ENCODE measurements around the gene PARVA. TPM values are rescaled to one million over a fixed set of nuclear protein-coding genes. Genes with fewer than 3 reads are reported as not detected.

The PARVA gene
- total RNA-seq, 1 experiment from 2014 or later, result 20.2 TPM

DNA sequence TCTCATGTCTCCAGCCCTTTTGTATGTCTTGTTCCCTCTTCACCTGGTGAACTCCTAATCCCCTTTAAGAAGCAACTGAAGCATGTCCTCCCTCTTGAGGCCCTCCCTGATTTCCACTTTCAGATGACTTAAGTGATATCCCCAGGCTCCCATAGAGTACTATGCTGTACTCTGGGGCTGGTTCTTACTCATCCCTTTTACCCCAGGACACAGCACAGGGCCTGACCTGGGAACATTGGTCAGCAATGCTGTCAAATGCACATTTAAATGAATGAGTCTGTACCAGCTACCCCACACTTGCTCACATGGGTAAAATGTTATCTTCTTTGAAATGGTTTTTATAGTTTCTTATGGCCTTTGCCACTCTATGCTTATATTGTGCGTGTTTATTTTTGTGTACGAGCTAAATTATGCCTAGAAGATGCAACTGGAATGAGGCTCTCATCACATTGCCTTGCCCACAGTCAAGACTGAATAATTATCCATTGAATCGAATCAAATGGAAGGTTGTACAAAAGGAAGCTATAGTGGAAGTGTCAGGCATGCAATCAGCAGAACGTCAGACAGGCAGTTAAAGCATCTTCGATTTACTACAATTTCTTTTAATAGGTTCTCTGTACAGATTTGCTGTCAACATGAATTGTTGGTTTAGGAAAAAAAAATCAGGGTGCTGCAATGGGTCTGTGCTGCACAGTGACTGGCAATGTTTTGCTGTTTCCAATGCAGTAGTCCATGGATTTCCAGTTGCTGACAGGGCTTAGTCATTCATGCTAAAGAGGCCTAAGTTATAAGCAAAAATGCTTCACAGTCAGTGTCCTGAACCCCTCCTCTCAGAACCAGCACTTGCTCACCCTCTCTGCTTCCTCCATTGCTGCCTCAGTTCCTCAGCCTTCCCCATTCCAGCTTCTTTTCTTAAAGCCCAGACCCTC is 79.5 kb downstream of the PARVA start:
- no peak for DNase-seq (ENCODE audit: low read depth)

DNA sequence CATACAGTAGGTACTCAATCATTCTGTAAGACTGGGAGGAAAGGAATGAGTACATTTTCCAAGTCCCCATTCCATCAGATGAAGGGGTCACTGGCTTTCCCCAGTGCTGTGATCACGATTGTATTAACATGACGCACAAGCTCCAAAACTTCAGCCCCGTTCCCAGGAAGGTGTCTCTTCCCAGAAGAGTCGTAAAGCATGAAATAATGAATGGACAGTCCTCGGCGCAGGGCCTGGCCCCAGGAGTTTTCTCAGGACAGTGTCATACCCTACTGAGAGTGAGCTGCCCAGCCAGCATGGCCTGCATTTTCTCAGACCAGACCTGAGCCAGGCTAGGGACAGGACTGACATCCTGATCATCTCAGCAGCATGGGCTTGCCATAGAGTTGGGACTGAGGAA is 80.7 kb downstream of the PARVA start:
- DNase-seq (ENCODE audit: low read depth), result no peak

DNA sequence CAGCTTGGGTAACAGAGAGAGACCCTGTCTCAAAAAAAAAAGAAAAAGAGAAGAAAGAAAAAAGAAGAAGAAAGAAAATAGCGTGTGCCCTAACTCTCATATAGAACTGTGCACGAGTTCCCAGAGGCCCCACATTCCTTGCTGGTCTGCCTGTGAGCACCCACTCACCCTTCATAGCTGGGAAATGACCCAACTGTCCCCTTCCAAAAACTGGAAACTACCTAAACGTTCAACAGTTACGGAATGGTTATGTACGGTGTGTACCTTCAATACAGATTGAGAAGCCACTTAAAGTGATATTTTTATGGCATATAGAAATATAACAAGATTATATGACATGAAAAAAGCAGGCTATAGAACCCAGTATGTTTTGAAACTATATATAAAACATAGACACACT is 82.0 kb downstream of the PARVA start:
- DNase-seq (ENCODE audit: low read depth), result no peak

DNA sequence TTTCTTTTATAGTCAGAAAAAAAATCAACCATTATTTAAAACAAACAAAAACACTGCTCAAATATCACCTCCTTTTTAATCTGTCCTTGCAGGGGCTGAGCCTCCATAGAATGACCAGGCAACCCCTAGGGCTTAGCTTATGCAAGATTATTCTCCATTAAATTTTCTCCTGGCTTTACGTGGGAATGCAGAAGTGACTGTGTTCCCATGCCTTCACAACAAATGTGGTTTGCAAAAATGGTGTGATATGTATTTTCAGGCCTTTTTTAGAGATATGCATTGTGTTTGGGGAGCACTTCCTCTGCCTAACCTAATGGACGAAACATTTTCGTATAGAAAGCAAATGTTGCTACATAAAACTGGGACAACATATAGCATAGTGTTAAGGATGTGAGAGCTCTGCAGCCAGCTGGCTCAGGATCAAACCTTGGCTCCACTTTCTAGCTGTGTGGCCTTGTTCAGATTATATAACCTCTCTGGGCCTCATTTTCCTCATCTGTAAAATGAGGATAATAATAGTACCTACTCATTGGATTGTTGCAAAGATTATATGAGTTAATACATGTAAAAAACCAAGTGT is 82.6 kb downstream of the PARVA start:
- no peak for DNase-seq (ENCODE audit: low read depth)

DNA sequence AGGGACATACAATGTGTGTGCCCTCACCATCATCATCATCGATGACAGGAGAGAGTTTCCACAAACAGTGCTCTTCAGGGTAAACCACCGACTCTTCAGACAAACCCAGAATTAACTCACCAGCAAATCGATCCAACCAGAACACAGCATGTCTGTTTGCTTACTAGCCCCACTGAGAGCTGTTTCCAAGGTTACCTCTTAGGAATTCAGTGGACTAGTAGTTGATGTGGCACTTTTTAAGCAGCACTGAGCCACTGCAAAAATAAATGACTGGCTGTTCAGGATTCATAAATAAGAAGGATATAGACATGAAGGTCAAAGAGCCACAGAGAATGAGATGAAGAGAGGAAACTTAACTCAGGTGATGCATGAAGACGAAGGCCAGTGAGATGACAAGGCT is 83.1 kb downstream of the PARVA start:
- DNase-seq (ENCODE audit: low read depth), result no peak

DNA sequence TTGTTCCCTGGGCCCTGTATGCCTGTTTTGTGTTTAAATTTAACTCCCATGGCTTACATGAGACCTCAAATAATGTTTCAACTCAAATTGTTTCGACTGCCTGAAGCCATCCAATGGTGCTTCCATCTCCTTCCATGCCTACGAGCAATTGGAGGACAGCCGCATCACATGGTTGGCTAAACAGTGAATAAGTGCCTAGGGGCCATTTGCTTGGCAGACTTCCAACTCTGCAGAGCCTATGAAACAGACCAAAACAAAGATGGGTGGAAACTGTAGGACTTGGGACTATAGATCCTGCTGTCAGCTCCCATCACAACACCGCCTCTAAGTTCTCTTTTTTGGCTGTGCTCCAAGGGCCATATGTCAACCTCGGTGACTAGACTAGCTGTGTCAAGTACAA is 84.1 kb downstream of the PARVA start:
- DNase-seq (ENCODE audit: low read depth), result no peak

DNA sequence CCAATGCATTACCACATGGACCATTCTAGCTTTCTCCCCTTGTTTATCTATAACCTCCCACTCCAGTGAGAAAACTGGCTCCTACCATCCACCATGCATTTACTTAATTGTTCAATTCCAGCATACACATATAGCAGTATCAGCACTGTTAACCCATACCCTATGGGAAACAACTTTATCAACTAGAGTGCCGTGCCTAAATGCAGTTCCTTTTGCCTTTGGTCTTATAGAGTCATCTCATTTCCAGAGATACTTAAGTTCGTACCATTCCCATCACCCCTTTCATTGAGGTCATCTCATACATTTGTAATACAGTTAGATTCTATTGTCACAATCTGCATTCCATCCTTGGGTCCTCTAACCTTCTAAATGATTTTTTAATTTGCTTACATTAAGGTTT is 86.9 kb downstream of the PARVA start:
- DNase-seq (ENCODE audit: low read depth), result no peak

DNA sequence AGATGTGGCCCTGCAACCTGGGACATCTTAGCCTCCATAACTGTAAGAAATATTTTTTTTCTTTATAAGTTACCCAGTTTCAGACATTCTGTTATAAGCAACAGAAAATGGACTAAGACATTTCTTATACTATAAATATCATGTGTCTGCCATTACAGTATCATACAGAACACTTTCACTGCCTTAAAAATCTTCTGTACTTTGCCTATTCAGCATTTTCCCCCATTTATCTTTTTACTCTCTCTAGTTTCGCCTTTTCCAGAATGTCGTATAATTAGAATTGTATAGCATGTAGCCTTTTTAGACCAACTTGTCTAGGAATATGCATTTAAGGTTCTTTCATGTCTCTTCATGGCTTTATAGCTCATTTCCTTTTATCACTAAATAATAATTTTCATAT is 88.0 kb downstream of the PARVA start:
- DNase-seq (ENCODE audit: low read depth), result no peak

DNA sequence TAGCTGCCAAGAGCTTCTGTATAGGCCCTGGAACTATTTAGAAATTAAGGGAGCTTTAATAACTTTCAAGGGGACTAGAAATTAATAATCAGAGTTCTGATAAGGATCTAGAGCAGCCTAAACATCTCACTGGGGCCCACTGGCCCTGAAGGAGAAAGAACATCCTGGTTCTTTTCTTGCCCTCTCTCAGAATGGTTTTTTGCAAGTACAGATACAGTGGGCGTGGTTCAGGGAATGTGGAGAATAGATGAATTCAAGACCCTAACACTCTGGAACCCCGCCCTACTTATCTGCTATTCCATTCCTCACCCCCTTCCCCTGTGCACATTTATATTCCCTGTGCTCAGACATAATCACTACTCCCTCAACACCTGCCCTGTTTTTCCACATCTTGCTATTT is 90.2 kb downstream of the PARVA start:
- DNase-seq (ENCODE audit: low read depth), result no peak

DNA sequence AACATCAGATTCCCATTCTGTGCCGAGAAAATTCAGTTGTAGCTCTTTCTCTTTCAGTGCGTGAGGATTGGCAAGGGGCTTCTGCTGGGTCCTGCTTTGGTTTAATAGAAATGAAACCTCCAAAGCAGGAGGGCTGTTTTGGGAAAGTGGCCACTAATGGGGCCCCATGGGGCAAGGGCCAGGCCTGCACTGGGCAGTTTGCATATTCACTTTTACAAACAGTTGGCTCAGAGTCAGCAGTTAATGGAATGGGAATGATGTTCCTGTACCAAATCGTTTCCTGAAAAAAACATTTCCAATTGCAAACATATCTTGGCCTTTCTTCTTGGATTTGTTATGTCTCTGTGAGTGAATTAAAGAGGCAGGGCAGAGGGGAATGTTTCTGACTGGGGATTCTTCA is 92.1 kb downstream of the PARVA start:
- no peak for DNase-seq (ENCODE audit: low read depth)

DNA sequence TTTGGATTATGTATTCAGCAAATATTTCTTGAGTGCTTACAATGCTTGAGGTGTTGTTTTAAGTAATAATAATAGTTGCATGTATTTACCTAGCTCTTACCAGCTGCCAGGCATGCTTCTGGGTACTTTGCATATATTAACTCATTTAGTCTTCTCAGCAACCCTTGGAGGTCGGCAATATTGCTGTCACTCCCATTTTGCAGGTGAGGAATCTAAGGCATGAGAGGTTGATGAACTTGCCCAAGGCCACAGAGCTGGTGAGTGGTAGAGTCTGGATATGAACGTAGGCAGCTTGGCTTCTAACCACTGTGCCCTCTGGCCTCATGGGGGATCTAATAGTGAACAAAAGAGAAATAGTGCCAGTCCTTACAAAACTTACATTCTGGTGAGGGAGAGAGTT is 92.9 kb downstream of the PARVA start:
- no peak for DNase-seq (ENCODE audit: low read depth)

DNA sequence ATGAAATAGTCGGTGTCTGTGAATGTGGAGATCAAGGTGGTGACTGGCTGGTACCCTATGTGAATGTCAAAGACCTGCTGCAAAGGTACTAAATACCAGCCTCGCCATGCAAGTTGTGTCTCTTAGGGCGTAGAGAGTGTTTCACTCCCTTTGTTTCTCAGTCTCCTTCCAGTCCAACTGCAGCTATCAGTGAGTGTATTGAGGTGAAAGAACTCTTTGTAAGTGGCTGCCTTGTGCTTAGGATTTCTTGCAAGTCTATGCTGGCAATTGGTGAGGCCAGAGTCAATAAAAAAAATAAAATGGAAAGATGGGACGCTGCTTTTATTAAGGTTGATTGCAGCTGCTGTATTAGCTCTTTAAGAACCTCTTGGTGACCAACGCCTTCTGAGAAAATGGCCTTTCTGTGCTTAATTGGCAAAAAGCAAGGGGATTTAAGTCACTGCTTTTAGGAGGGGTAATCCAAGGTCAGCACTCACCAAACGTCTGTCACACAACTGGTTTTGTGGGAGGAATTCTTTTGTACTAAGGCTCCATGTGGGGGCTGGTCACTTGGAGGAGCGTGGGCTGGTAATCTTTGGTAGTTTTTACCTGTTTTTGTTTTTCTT is 95.1 kb downstream of the PARVA start:
- no peak for DNase-seq (ENCODE audit: low read depth)

DNA sequence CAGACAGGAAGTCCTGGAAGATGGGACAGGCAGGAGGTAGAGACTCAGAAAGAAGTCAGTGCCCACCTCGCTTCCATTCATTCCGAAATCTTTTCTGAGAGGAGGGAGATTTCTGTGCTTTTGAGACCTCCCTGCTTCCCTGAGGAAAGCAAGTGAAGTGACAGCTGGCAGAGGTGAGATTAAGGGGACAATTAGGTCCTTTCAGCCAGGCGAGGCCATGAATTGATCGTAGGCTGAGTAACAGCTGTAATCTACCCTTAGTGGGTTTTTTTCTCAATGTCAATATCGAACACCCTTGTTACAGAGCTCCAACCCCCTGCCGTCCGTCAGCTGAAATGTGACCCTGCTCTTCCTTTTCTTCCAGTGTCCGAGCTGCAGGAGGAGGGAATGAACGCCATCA is 96.0 kb downstream of the PARVA start:
- no peak for DNase-seq (ENCODE audit: low read depth)

DNA sequence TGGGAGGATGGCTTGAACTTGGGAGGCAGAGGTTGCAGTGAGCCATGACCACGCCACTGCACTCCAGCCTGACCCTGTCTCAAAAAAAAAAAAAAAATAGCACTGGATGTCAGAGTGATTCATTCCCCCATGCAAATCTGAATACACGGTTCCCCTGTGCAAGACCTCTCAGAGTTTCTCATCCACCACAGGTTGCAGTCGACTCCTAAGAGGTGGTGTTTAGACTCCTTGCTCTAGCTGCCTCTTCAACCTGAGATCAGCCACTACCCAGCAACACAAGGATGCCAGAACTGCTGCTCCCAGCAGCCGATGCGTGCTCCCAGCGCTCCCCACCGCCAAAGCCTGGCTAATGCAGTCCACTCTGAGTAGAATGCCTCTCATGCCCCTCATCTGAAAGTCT is 97.5 kb downstream of the PARVA start:
- no peak for DNase-seq (ENCODE audit: low read depth)

DNA sequence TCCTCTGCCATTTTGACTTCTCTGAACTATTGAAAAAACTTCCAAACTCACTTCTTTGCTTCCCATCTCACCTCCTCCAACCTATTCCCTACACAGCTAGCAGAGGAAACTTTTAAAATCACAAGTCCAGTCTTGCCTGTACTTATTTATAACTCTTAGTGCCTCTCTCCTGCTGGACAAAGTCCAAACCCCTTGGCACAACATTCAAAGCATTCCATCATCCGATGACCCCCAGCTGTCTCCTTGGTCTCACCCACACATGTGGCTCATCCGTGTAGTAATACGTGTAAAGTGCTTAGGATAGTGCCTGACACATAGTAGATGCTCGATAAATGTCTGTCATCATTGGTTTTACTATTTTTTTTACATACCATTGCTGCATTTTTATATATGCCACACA is 101.4 kb downstream of the PARVA start:
- peak; percentile 11 for DNase-seq (ENCODE audit: low read depth)

DNA sequence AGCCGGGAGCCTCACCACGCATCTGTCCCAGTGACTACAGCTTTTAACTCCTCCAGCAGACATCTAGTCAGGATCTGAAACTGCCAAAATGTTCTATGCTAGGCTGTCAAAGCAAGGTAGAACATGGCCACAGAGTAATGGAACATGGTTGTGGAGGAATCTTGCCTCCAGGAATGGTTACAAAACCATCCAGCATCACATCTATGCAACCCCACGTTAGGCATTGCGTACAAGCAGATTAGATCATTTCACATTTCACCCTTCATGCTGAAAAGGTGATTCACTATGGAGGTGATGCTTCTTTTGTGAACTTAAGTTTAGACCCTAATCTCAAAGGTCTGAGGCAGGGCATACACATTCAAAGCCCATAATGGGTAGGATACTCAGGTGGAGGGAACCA is 103.0 kb downstream of the PARVA start:
- no peak for DNase-seq (ENCODE audit: low read depth)

DNA sequence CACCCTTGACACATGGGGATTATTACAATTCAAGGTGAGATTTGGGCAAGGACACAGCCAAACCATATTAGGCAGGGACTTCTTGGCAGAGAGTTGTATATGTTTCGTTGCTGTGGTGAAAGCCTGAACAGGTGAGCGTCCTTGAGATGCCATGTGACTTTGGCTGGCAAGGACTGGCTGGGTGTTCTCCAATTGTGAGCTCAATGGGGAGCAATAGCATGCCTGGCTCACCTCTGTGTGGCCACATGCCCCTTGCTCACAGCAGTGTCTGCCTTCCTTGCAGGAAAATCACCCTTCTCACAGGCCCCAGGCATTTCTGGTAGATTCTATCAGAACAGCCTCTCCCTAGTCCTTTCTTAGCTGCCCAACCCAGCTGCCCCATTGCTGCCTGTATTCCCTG is 105.5 kb downstream of the PARVA start:
- DNase-seq (ENCODE audit: low read depth), result no peak

DNA sequence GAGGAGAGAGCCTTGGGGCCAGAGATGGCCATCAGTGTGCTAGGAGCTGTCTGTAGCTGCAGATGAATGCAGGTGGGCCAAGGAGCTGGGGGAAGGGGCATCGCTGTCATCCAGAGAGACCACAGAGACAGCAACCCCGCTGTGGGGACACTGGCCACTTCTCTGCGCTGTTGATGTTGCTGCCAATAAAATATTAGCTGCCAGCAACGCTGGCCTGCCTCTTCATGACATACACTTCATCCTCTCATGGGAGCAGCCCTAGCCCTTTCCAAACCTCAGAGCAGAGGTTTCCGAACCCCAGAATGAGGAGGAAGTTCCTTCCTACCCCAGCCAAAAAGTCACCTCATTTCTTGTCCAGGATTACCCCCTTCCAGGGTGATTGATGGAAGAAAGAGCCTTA is 106.2 kb downstream of the PARVA start:
- no peak for DNase-seq (ENCODE audit: low read depth)

DNA sequence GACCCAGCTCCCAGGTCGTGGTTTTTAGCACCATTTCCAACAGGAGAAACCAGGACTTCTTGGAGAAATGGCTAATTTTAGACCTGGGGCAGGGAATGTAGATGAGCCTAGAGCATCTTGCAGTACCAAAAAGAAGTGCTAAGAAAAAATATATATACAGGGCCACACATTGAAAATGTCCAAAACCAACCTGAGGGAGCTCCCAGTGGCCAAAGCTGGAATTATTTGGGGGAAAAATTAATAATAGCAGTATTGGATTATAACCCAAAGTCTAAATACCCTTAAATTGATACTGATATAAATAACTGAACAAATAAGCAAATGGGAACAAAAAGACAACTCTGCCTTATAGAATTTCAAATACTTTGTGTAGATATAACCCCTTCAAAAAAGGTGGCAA is 108.0 kb downstream of the PARVA start:
- DNase-seq (ENCODE audit: low read depth), result no peak

DNA sequence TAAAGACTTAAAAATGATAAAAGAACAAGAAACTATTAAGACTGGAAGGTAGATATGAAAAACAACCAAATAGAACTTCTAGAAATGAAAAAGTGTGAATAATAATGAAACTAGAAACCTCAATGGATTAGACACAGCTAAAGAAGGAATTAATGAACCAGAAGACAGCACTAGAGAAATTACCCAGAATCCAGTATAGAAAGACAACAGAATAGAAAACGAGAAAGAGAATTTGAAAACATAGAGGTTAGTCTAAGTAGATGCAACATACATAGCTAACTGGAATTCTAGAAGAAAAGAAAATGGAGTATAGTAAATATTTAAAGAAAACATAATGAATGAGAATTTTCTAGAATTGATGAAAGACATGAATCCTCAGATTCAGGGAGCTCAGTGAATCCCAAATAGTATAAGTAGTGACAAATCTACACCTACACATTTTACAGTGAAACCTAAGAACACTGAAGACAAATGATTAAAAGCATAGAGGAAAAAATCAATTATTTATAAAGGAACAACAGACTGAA is 111.9 kb downstream of the PARVA start:
- no peak for DNase-seq (ENCODE audit: low read depth)

DNA sequence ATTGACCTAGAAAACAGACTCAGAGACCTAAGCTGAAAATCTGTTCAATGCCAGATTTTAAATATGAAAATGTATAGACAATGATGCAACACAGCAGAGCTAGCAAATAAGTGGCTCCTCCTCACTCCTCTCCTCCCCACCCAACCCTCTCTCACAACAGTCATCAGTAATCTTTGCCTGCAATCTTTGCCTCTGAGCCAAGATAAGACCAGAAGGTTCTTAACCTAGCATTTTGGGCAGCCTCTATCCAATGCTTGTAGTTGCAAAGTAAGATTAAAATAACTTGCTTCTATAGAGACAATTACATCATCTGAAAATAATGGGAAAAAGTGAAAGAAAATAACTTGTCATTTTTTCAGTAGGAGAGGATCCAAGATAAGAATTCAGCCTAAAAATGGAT is 117.3 kb downstream of the PARVA start:
- DNase-seq (ENCODE audit: low read depth), result no peak

DNA sequence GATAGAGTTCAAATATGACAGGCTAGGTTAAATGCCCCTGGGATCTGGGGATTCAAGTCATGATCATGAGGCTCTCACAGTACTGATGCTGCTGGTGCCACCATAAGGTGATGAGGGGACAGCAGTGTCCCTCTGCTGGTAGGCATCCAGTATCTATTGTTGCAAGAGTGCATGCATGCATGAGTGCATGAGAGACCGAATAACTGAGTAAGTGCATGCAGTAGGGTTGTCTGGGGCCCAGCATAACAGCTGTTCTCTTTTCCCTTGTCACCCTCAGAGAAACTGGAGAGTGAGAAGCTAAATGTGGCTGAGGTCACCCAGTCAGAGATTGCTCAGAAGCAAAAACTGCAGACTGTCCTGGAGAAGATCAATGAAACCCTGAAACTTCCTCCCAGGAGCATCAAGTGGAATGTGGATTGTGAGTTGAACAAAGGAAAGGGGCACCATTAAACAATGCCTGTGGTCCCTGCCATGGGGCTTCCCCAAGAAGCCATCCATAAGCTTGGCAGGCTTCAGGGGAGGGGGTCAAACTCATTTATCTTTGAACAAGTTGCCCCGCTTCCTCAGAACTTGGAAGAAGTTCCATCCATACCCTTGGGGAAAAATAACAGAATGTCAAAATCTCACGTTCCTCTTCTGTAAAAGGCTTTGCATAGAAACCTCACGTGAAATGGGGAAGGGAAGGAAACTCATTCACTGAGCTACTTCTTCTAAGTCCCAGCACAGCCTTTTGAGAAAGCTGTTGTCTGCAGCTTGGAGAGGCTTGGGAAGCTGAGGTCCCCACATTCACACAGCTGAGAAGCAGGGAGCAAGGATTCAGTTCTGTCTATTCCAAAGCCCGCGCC is 119.0 kb downstream of the PARVA start:
- DNase-seq (ENCODE audit: low read depth), result no peak
